Muscle layer of colon (tissue), 2 donors: ENCODE results near the gene ABCB10.

ENCODE experiments used
- H3K27ac ChIP-seq: one replicate; pipeline ENCODE4 v1.7.0; 2013; ENCODE audit warnings: low read depth, mild to moderate bottlenecking, low read length, moderate library complexity
- H3K27me3 ChIP-seq, 2 donors: one replicate each; pipeline ENCODE4 v1.7.0; 2013; ENCODE audit warnings: low read length in 2 of 2, mild to moderate bottlenecking in 2 of 2; ENCODE audit not compliant: insufficient read depth in 2 of 2, control insufficient read depth in 1 of 2
- H3K36me3 ChIP-seq: one replicate; pipeline ENCODE4 v1.7.0; 2013; ENCODE audit warnings: mild to moderate bottlenecking, low read length; ENCODE audit not compliant: insufficient read depth
- H3K4me1 ChIP-seq: one replicate; pipeline ENCODE4 v1.7.0; 2013; ENCODE audit warnings: mild to moderate bottlenecking, low read length; ENCODE audit not compliant: insufficient read depth
- H3K4me3 ChIP-seq, 2 donors: one replicate each; pipeline ENCODE4 v1.7.0; 2013; ENCODE audit warnings: low read length in 2 of 2, low read depth in 1 of 2, mild to moderate bottlenecking in 1 of 2, moderate library complexity in 1 of 2
- H3K9ac ChIP-seq: one replicate; pipeline ENCODE4 v1.7.0; 2013; ENCODE audit warnings: low read length
- H3K9me3 ChIP-seq: one replicate; pipeline ENCODE4 v1.7.0; 2013; ENCODE audit warnings: mild to moderate bottlenecking, low read length
- donor health status: abdominal sarcoma.
- donor health status: Adenocarcinoma of cecum.

The ABCB10 gene

GRCh38 chr1:229590119-229590518, 31.6 kb upstream of the ABCB10 start:
- no peak overlapping the region for H3K9ac ChIP-seq
- H3K9me3 ChIP-seq: no peaks in the 10 kb centered on the region
- H3K27ac ChIP-seq: no peak overlapping the region
- peaks cover 16% of the 10 kb centered on the region for H3K36me3 ChIP-seq
- H3K4me1 ChIP-seq: no peaks in the 10 kb centered on the region
- no peak overlapping the region for H3K4me3 ChIP-seq
- H3K27me3 ChIP-seq: no peaks in the 10 kb centered on the region

GRCh38 chr1:229585338-229585737, 26.8 kb upstream of the ABCB10 start:
- Histone ChIP-seq H3K4me3 (no peak overlapping the region), H3K27ac (no peak overlapping the region), H3K9ac (no peak overlapping the region), H3K4me1 (no peaks in the 10 kb centered on the region), H3K9me3 (no peaks in the 10 kb centered on the region), H3K27me3 (no peaks in the 10 kb centered on the region), H3K36me3 (no peaks in the 10 kb centered on the region)

GRCh38 chr1:229582715-229583114, 24.2 kb upstream of the ABCB10 start:
- Histone ChIP-seq H3K27ac (no peak overlapping the region), H3K4me1 (peaks cover 12% of the 10 kb centered on the region), H3K9ac (no peak overlapping the region), H3K36me3 (no peaks in the 10 kb centered on the region), H3K4me3 (no peak overlapping the region), H3K27me3 (no peaks in the 10 kb centered on the region), H3K9me3 (no peaks in the 10 kb centered on the region)

GRCh38 chr1:229582011-229582694, 23.6 kb upstream of the ABCB10 start:
- H3K27ac ChIP-seq: no peak overlapping the region

GRCh38 chr1:229581485-229581884, 23.0 kb upstream of the ABCB10 start:
- H3K27ac ChIP-seq: no peak overlapping the region
- H3K9ac ChIP-seq: no peak overlapping the region
- H3K36me3 ChIP-seq: no peaks in the 10 kb centered on the region
- no peaks in the 10 kb centered on the region for H3K9me3 ChIP-seq
- H3K27me3 ChIP-seq: no peaks in the 10 kb centered on the region
- no peak overlapping the region for H3K4me3 ChIP-seq
- peaks cover 12% of the 10 kb centered on the region for H3K4me1 ChIP-seq

More at GRCh38 chr1:229582011-229582694, 23.6 kb upstream of the ABCB10 start:
- no peaks in the 10 kb centered on the region for H3K36me3 ChIP-seq
- H3K4me3 ChIP-seq: peak overlapping the region in 1 of 2 donors; percentile 1
- H3K4me1 ChIP-seq: peaks cover 12% of the 10 kb centered on the region
- H3K9me3 ChIP-seq: no peaks in the 10 kb centered on the region
- H3K27me3 ChIP-seq: no peaks in the 10 kb centered on the region
- no peak overlapping the region for H3K9ac ChIP-seq

- Histone ChIP-seq H3K9me3 (no peaks in the 10 kb centered on the region), H3K36me3 (no peaks in the 10 kb centered on the region), H3K9ac (peak overlapping the region; percentile 4), H3K27me3 (no peaks in the 10 kb centered on the region), H3K4me3 (peak overlapping the region in 1 of 2 donors; percentile 45), H3K27ac (peak overlapping the region; percentile 17), H3K4me1 (peaks cover 12% of the 10 kb centered on the region)
These were observed 20.7 kb upstream of the ABCB10 start for GRCh38 chr1:229579059-229579673.

GRCh38 chr1:229578168-229579058, 19.9 kb upstream of the ABCB10 start:
- no peaks in the 10 kb centered on the region for H3K36me3 ChIP-seq
- H3K27me3 ChIP-seq: no peaks in the 10 kb centered on the region
- peak overlapping the region in 1 of 2 donors; percentile 45 for H3K4me3 ChIP-seq
- peaks cover 12% of the 10 kb centered on the region for H3K4me1 ChIP-seq
- no peak overlapping the region for H3K27ac ChIP-seq
- H3K9ac ChIP-seq: peak overlapping the region; percentile 4
- no peaks in the 10 kb centered on the region for H3K9me3 ChIP-seq

GRCh38 chr1:229574679-229575442, 16.4 kb upstream of the ABCB10 start:
- Histone ChIP-seq H3K27me3 (no peaks in the 10 kb centered on the region), H3K36me3 (no peaks in the 10 kb centered on the region), H3K27ac (no peak overlapping the region), H3K4me1 (peaks cover 12% of the 10 kb centered on the region), H3K9ac (no peak overlapping the region), H3K4me3 (no peak overlapping the region), H3K9me3 (no peaks in the 10 kb centered on the region)

GRCh38 chr1:229572286-229572685, 13.8 kb upstream of the ABCB10 start:
- no peak overlapping the region for H3K27ac ChIP-seq
- H3K4me1 ChIP-seq: no peaks in the 10 kb centered on the region
- H3K36me3 ChIP-seq: no peaks in the 10 kb centered on the region
- no peak overlapping the region for H3K9ac ChIP-seq
- H3K9me3 ChIP-seq: no peaks in the 10 kb centered on the region
- no peak overlapping the region for H3K4me3 ChIP-seq
- H3K27me3 ChIP-seq: no peaks in the 10 kb centered on the region

GRCh38 chr1:229570891-229571516, 12.5 kb upstream of the ABCB10 start:
- H3K4me3 ChIP-seq: no peak overlapping the region
- H3K9ac ChIP-seq: no peak overlapping the region
- H3K36me3 ChIP-seq: no peaks in the 10 kb centered on the region
- no peaks in the 10 kb centered on the region for H3K4me1 ChIP-seq
- no peaks in the 10 kb centered on the region for H3K9me3 ChIP-seq
- no peaks in the 10 kb centered on the region for H3K27me3 ChIP-seq
- no peak overlapping the region for H3K27ac ChIP-seq
